GM19239 (cell line): Measurements from ENCODE around the gene FSHR.

ENCODE experiments used
- DNase-seq: peaks from one replicate; pipeline ENCODE4 v3.0.0; 2011; ENCODE audit warnings: low spot score; ENCODE audit not compliant: insufficient read length
- FAIRE-seq: peaks from 2 replicates; lab custom pipeline; 2011; peaks lifted over from hg19 to GRCh38; lab: Jason Lieb, UNC

FSHR gene

GRCh38 chr2:48929571-48930301, 224.6 kb downstream of the FSHR start:
- DNase-seq = no peak

GRCh38 chr2:48927355-48927754, 227.0 kb downstream of the FSHR start:
- FAIRE-seq = no peak

More at GRCh38 chr2:48929571-48930301, 224.6 kb downstream of the FSHR start:
- no peak for FAIRE-seq

GRCh38 chr2:48915884-48916283, 238.4 kb downstream of the FSHR start:
- DNase-seq = no peak

More at GRCh38 chr2:48927355-48927754, 227.0 kb downstream of the FSHR start:
- DNase-seq = no peak

GRCh38 chr2:48915227-48915626, 239.1 kb downstream of the FSHR start:
- DNase-seq (no peak), FAIRE-seq (no peak)

More at GRCh38 chr2:48915884-48916283, 238.4 kb downstream of the FSHR start:
- no peak for FAIRE-seq

GRCh38 chr2:48914477-48915089, 239.7 kb downstream of the FSHR start:
- FAIRE-seq (no peak), DNase-seq (no peak)
